ENCODE results near the gene ARHGAP35. TPM values are rescaled to one million over a fixed set of nuclear protein-coding genes. Genes with fewer than 3 reads are reported as not detected.
"Not testable (repeated sequence)": the region's sequence is repeated elsewhere in the genome, so short reads cannot be mapped to it uniquely, and the experiment has no call there.

The ARHGAP35 gene
- total RNA-seq, 1 donor from 2014 or later: 53.3 TPM

GRCh38 chr19:46842791-46843190 lies 18.0 kb upstream of the ARHGAP35 start:
- no peak for DNase-seq (ENCODE audit: low spot score)

- DNase-seq (ENCODE audit: low spot score): no peak
Observed at GRCh38 chr19:46844067-46844489, 16.7 kb upstream of the ARHGAP35 start.

GRCh38 chr19:46845959-46846459 lies 14.8 kb upstream of the ARHGAP35 start:
- DNase-seq (ENCODE audit: low spot score): no peak

GRCh38 chr19:46847528-46847927 lies 13.3 kb upstream of the ARHGAP35 start:
- no peak for DNase-seq (ENCODE audit: low spot score)

GRCh38 chr19:46848389-46848788 lies 12.4 kb upstream of the ARHGAP35 start:
- no peak for DNase-seq (ENCODE audit: low spot score)

GRCh38 chr19:46849610-46850009 lies 11.2 kb upstream of the ARHGAP35 start:
- no peak for DNase-seq (ENCODE audit: low spot score)

GRCh38 chr19:46850228-46851203 lies 10.3 kb upstream of the ARHGAP35 start, which contains the start of gene AP2S1:
Gene AP2S1 (minus strand): TSS chr19:46850846. CDS start chr19:46850766, 80 bp downstream.
- peak; percentile 95 for DNase-seq (ENCODE audit: low spot score)

- DNase-seq (ENCODE audit: low spot score): no peak
Observed at GRCh38 chr19:46852830-46853229, 8.0 kb upstream of the ARHGAP35 start.

GRCh38 chr19:46854698-46855097 lies 6.1 kb upstream of the ARHGAP35 start:
- DNase-seq (ENCODE audit: low spot score): not testable (repeated sequence)

- peak; percentile 98 for DNase-seq (ENCODE audit: low spot score)
Observed at GRCh38 chr19:46856062-46857022, 4.5 kb upstream of the ARHGAP35 start.

GRCh38 chr19:46859637-46860124 lies 1.1 kb upstream of the ARHGAP35 start:
- DNase-seq (ENCODE audit: low spot score): no peak

- peak; percentile 98 for DNase-seq (ENCODE audit: low spot score)
Observed at GRCh38 chr19:46860125-46860845, 512 bp upstream of the ARHGAP35 start.

GRCh38 chr19:46861691-46862502 lies 1.1 kb downstream of the ARHGAP35 start:
- DNase-seq (ENCODE audit: low spot score): peak; percentile 89

GRCh38 chr19:46862503-46862834 lies 1.7 kb downstream of the ARHGAP35 start:
- peak; percentile 16 for DNase-seq (ENCODE audit: low spot score)

GRCh38 chr19:46862974-46863632 lies 2.3 kb downstream of the ARHGAP35 start:
- DNase-seq (ENCODE audit: low spot score): peak; percentile 20

- DNase-seq (ENCODE audit: low spot score): peak; percentile 45
Observed at GRCh38 chr19:46863818-46864629, 3.2 kb downstream of the ARHGAP35 start.

GRCh38 chr19:46866407-46867136 lies 5.8 kb downstream of the ARHGAP35 start:
- DNase-seq (ENCODE audit: low spot score): no peak

- no peak for DNase-seq (ENCODE audit: low spot score)
Observed at GRCh38 chr19:46867170-46867569, 6.4 kb downstream of the ARHGAP35 start.

Measured in mesenteric fat pad (tissue), 1 donor.